ENCODE measurements around the gene ERH. TPM values are rescaled to one million over a fixed set of nuclear protein-coding genes. Genes with fewer than 3 reads are reported as not detected.
"Not testable (repeated sequence)": the region's sequence is repeated elsewhere in the genome, so short reads cannot be mapped to it uniquely, and the experiment has no call there.

Gene ERH
- total RNA-seq (2014; rRNA removed; shearing (Covaris generic)): 137 and 169 TPM in 2 replicates
- 102 and 107 TPM in 2 replicates for polyA plus RNA-seq (2014; cell fraction: nucleus; rRNA removed)

DNA sequence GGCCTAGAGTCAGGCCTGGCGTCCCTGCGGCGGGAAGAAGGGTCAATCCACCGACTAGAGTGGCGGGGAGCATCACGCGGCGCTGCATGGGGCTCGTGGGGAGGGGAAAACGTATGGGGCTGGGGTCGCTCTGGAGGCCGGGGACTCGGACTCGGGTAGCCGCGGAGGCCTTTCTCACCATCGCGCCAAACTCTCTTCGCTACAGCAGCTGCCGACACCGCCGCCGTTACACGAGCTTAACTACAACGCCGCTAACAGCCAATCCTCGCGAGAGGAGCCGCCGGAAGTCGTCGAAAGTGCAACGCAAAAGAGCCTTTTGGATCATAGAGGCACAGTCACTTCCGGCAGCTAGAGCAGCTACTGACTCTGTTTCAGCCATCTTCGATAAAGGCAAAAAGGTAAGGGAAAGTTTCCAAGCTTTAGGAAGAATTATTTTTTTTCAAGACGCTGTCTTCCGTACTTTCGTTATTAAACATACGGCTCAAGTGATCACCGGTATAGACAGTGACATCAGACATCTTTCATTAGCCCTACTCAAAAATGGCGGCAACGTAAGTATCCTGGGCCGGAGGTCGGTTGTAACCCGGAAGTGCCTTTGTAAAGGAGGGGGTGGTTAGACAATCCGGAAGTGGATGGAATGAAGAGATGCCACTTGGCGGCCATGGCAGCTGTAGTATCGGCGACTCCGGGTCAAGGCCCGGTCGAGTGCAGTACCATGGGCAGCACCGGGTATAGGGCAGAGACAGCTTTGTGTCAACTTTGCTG lies at the start of gene ERH, which contains the start of gene SLC39A9:
TSS of gene ERH (minus strand) at position 247 of the 765 bp plus-strand sequence. CDS start at position 181, 66 bp downstream.
TSS of gene SLC39A9 (plus strand) at position 640 of the 765 bp plus-strand sequence. CDS start 678 bp downstream, outside the sequence.
- peak; percentile 97 for DNase-seq (ENCODE audit: extremely low read depth, low read depth)

DNA sequence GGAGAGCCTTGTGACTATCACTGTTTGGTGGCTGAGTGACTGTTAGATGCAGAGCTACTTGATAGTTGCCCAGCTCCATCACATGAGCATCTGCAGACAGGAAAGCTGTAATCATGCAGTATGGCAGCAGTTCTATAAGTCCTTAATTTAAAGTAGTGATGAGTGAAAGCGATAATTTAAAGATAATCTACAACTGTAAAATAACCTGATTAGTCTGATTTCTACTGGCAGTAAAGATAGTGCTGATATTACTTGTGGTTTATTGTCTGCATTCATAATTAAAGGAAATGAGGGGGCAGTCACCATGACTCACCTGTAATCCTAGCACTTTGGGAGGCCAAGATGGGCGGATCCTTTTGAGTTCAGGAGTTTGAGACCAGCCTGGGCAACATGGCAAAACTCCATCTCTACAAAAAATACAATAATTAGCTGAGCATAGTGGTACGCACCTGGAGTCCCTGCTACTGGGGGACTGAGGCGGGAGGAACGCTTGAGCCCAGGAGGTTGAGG lies 45.3 kb upstream of the ERH start:
- DNase-seq (ENCODE audit: extremely low read depth, low read depth): no peak

DNA sequence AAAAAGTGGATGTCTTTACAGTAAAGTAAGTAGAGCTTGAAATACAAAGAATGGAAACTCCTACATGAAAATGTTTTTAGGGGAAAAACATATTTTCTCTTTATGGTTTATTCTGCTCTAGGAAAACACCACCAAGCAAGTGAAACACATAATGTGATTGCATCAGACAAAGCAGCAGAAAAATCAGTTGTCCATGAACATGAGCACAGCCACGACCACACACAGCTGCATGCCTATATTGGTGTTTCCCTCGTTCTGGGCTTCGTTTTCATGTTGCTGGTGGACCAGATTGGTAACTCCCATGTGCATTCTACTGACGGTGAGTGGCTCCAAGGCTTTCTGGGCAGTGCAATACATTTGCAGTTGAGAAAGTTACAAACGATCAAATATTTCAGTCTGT lies 43.8 kb upstream of the ERH start:
- no peak for DNase-seq (ENCODE audit: extremely low read depth, low read depth)

DNA sequence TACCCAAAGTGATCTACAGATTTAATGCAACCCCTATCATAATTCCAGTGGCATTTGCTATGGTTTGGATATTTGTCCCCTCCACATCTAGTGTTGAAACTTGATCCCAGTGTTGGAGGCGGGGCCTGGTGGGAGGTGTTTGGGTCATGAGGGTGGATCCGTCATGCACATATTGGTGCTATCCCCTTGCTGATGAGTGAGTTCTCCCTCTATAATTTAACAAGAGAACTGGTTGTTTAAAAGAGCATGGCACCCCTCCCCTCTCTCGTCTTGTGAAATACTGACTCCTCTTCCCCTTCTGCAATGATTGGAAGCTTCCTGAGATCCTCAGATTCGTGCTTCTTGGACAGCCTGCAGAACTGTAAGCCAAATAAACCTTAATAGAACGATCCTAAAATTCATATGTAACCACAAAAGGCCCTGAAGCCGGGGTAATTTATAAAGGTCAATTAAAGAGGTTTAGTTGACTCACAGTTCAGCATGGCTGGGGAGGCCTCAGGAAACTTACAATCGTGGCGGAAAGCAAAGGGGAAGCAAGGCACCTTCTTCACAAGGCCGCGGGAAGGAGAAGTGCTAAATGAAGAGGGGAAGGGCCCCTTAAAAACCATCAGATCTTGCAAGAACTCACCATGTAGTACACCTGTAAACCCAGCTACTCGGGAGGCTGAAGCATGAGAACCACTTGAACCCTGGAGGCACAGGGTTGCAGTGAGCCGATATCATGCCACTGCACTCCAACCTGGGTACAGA lies 41.6 kb upstream of the ERH start:
- DNase-seq (ENCODE audit: extremely low read depth, low read depth): no peak

GRCh38 chr14:69432364-69432763 lies 34.3 kb upstream of the ERH start:
- DNase-seq (ENCODE audit: extremely low read depth, low read depth): no peak

DNA sequence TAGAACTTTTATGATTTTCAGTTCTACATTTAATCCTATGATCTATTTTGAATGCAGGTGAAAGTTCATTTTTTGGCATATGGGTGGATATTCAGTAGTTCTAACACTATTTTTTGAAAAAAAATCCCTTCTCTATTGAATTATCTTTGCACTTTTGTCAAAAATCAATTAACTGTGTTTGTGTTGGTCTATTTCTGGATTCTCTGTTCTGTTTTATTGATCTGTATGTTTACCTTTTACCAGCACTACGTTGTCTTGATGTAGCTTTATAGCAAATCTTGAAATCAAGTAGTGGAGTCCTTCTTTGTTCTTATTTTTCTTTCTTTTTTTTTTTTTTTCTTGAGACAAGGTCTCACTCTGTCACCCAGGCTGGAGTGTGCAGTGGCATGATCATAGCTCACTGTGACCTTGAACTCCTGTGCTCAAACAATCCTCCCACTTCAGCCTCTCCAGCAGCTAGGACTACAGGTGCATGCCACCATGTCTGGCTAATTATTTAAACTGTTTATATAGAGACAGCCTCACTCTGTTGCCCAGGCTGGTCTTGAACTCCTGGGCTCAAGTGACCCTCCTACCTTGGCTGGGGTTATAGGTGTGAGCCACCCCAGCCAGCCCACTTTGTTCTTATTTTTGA lies 32.3 kb upstream of the ERH start:
- DNase-seq (ENCODE audit: extremely low read depth, low read depth): no peak

- DNase-seq (ENCODE audit: extremely low read depth, low read depth): no peak
Observed at GRCh38 chr14:69429643-69430042, 31.5 kb upstream of the ERH start.

GRCh38 chr14:69428289-69428998 lies 30.3 kb upstream of the ERH start:
- DNase-seq (ENCODE audit: extremely low read depth, low read depth): no peak

DNA sequence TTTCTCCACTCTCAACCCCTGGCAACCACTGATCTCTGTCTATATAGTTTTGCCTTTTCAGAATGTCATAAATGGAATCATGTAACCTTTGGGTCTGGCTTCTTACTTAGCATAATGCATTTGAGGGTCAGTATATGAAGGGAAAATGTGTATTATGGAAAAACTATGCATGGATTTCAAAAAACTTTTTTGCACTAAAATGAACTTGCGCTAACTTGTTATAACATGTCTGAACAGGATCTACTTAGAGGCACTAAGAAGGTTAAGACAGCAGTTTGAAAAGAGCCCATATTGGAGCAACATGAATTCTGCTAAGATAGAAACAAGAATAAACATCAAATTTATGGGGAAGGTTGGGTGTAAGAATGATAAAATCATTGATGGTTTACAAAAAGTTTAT lies 29.5 kb upstream of the ERH start:
- DNase-seq (ENCODE audit: extremely low read depth, low read depth): no peak

DNA sequence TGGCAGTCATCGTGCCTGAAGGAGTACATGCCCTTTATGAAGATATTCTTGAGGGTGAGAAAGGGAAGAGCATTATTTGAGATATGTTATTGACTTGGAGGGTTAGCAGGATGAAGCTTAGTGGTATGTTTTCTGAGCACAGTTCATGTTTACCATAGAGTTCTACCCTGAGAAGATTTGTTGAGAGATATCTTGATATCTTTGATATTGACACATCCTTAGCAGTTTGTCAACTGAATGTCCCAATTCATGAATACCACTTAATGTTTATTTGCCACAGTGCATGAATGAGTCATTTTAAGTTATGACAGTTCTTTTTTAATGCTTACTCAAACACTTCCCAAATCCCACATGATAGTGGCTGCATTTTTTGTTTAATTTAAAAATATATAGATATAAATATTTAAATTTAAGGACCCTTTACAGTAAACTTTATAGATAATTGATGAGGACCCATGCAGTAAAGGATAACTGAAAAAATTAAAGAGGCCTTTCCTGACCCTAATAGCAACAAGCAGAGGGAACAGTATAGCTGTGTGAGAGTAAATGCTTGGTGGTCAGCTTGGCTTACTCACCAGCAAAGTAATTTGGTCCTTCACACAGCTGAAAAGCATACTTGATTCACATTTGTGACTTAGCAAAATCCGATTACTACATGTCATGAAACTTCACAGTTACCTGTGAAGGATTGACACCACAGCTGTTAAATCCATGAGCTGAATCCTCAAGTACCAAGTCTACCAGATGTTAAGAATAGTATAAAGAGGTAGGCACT lies 26.2 kb upstream of the ERH start:
- peak; percentile 38 for DNase-seq (ENCODE audit: extremely low read depth, low read depth)

DNA sequence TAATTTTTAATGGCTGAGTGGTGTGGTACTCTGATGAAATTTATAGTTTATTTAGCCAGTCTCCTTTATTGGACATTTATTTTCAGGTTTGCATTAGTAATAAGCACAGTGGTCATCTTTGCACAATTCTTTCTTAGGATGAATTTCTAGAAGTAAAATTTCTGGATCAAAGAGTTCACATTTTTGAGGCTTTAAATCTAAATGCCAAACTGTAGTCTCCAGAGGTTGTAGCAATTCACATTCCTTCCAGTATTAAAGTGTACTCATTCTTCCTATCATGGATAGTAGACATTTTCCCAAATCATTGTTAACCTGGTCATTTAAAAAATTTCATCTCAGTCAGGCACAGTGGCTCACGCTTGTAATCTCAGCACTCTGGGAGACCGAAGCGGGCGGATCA lies 25.2 kb upstream of the ERH start:
- DNase-seq (ENCODE audit: extremely low read depth, low read depth): no peak

GRCh38 chr14:69416087-69416486 lies 18.0 kb upstream of the ERH start:
- not testable (repeated sequence) for DNase-seq (ENCODE audit: extremely low read depth, low read depth)

GRCh38 chr14:69413483-69413882 lies 15.4 kb upstream of the ERH start:
- no peak for DNase-seq (ENCODE audit: extremely low read depth, low read depth)

DNA sequence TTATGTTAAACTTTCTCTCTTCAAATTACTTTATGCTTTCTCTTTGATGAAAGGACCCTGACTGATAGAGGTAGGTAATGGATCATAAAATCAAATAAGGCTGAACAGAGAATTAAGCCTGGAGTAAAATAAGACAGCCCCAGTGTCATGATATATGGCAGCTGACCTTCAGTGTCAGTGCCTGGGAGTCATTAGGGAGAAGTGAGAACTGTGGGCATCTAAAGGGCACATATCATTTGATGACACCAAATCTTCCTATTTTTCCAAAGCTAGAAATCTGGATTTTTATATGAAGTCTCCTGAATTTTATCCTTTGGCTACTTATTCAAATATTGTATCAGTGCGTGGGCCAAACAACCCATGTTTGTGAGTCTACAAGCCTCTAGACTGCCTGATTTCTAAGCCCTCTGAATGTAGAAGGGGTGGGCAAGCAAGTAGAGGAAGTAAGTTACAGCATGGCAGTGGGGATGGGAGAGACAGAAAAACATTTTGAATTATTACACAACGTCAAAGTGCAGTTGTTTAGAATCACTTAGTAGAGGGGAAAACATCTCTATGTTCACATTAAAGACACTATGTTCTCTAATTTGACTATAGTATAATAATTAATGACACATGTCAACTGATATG lies 10.3 kb upstream of the ERH start:
- no peak for DNase-seq (ENCODE audit: extremely low read depth, low read depth)

DNA sequence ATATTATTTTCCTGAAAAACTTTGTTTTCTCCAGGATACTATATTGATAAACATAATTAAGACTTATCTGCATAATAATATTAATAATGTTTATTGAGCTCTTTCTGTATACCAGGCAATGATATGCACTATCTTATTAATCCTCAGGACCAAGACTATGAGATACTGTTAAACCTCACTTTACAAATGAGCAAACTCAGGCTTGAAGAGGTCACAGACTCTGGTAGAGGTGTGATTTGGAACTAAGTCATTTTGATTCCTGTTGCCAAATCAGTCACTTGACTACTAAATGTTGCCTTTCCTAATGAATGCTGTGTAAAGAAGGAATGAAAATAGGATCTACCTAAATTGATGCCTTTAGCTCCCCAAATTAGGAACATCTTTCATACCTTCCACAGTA lies 7.7 kb upstream of the ERH start:
- no peak for DNase-seq (ENCODE audit: extremely low read depth, low read depth)

GRCh38 chr14:69404883-69405282 lies 6.8 kb upstream of the ERH start:
- DNase-seq (ENCODE audit: extremely low read depth, low read depth): no peak

GRCh38 chr14:69404478-69404877 lies 6.4 kb upstream of the ERH start:
- no peak for DNase-seq (ENCODE audit: extremely low read depth, low read depth)

DNA sequence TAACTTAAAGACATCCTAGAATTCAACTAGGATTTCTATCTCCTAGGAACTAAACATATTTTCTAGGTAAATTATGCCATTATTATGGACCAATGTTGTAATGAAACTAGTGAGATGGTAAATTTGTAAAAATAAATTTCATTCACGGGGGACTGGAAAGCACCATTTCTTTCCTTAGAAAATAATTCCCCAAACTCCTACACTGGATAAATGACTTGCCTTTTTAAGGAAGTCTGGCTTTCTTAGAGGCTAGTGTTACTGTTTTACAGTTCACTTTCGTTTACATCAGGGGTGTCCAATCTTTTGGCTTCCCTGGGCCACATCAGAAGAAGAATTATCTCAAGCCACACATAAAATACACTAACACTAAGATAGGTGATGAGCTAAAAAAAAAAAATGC lies 3.7 kb upstream of the ERH start:
- no peak for DNase-seq (ENCODE audit: extremely low read depth, low read depth)

DNA sequence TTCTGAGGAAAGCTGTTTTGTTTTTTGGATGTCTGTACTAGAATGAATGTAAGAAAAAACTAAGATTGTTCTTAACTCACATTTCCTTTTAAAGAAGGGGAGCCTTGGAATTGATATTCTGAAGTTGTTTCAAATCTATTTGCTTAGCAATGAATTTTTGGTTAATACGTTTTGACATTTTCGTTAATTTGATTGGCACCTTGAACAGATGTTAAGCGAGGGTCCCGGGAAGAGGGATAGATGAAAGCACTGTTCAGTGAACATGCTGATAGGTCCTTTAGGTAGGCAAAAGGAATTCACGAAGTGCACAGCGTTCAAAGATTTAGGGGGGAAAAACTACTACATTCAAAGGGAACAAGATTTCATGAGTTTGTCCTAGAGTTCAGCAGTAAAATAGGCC lies 2.1 kb upstream of the ERH start:
- DNase-seq (ENCODE audit: extremely low read depth, low read depth): no peak

Measured in NCI-H460 (cell line).